H7 (cell line): ENCODE results near the gene PSEN1. TPM values are rescaled to one million over a fixed set of nuclear protein-coding genes. Genes with fewer than 3 reads are reported as not detected.

ENCODE experiments used
- DNase-seq: peaks from one replicate; pipeline ENCODE4 v3.0.0; 2012
- H3K27me3 ChIP-seq: 2 replicates; pipeline ENCODE4 v1.6.0; 2011; ENCODE audit warnings: mild to moderate bottlenecking, low read length; ENCODE audit not compliant: control insufficient read depth, insufficient read depth
- H3K36me3 ChIP-seq: replicated peaks from 2 replicates; pipeline ENCODE4 v1.5.1; 2011; ENCODE audit warnings: low read length; ENCODE audit not compliant: control insufficient read depth, insufficient read depth
- H3K4me3 ChIP-seq: 2 replicates; pipeline ENCODE4 v1.5.1; 2011; ENCODE audit warnings: low read depth, mild to moderate bottlenecking, control low read depth, low read length, moderate library complexity; ENCODE audit not compliant: insufficient read depth
- total RNA-seq: library from RNA; depleted of rRNA; stranded (reverse); fragments of >200 nt; shearing (Covaris generic); gene quantifications from 2 replicates; pipeline ENCODE4 v1.2.3, GENCODE V29; 2014

The PSEN1 gene
- total RNA-seq, 1 experiment from 2014 or later, result 13.4 TPM

- Histone ChIP-seq H3K4me3 (no peak overlapping the region), H3K36me3 (peaks cover 11% of the 10 kb centered on the region), H3K27me3 (no peaks in the 10 kb centered on the region)
- no peak for DNase-seq
These were observed 81.1 kb downstream of the PSEN1 start for GRCh38 chr14:73217411-73217810.

GRCh38 chr14:73220061-73220460, 83.8 kb downstream of the PSEN1 start:
- DNase-seq, result no peak

GRCh38 chr14:73220634-73221033, 84.3 kb downstream of the PSEN1 start:
- Histone ChIP-seq H3K27me3 (no peaks in the 10 kb centered on the region), H3K36me3 (peaks cover 7% of the 10 kb centered on the region), H3K4me3 (no peak overlapping the region)
- DNase-seq, result no peak

More at GRCh38 chr14:73220061-73220460, 83.8 kb downstream of the PSEN1 start:
- Histone ChIP-seq H3K36me3 (peaks cover 7% of the 10 kb centered on the region), H3K27me3 (no peaks in the 10 kb centered on the region), H3K4me3 (no peak overlapping the region)

- H3K4me3 ChIP-seq, result no peak overlapping the region
- H3K27me3 ChIP-seq, result no peaks in the 10 kb centered on the region
- H3K36me3 ChIP-seq, result peaks cover 7% of the 10 kb centered on the region
- no peak for DNase-seq
These were observed 85.6 kb downstream of the PSEN1 start for GRCh38 chr14:73221945-73222344.

- Histone ChIP-seq H3K36me3 (peaks cover 5% of the 10 kb centered on the region), H3K27me3 (no peaks in the 10 kb centered on the region), H3K4me3 (no peak overlapping the region)
- DNase-seq, result peak; percentile 42
These were observed 86.7 kb downstream of the PSEN1 start for GRCh38 chr14:73223049-73223448.

- Histone ChIP-seq H3K27me3 (no peaks in the 10 kb centered on the region), H3K36me3 (peaks cover 3% of the 10 kb centered on the region; the same call in 1 of the 2 replicates), H3K4me3 (no peak overlapping the region)
- no peak for DNase-seq
These were observed 89.2 kb downstream of the PSEN1 start for GRCh38 chr14:73225496-73225895.

- no peaks in the 10 kb centered on the region for H3K27me3 ChIP-seq
- H3K36me3 ChIP-seq, result no peaks in the 10 kb centered on the region
- peak; percentile 81 for DNase-seq
- no peak overlapping the region for H3K4me3 ChIP-seq
These were observed 91.8 kb downstream of the PSEN1 start for GRCh38 chr14:73227812-73228781.

- Histone ChIP-seq H3K36me3 (no peaks in the 10 kb centered on the region), H3K27me3 (peaks cover 4% of the 10 kb centered on the region; the same call in 1 of the 2 replicates), H3K4me3 (no peak overlapping the region)
- DNase-seq, result no peak
These were observed 93.7 kb downstream of the PSEN1 start for GRCh38 chr14:73230051-73230450.

GRCh38 chr14:73231981-73232851, 95.9 kb downstream of the PSEN1 start:
- Histone ChIP-seq H3K4me3 (no peak overlapping the region), H3K27me3 (peaks cover 23% of the 10 kb centered on the region), H3K36me3 (no peaks in the 10 kb centered on the region)
- DNase-seq, result peak; percentile 85

- no peaks in the 10 kb centered on the region for H3K36me3 ChIP-seq
- no peak overlapping the region for H3K4me3 ChIP-seq
- no peak for DNase-seq
- H3K27me3 ChIP-seq, result peaks cover 31% of the 10 kb centered on the region
These were observed 96.7 kb downstream of the PSEN1 start for GRCh38 chr14:73232984-73233383.

- DNase-seq, result no peak
- H3K4me3 ChIP-seq, result no peak overlapping the region
- peaks cover 37% of the 10 kb centered on the region for H3K27me3 ChIP-seq
- H3K36me3 ChIP-seq, result no peaks in the 10 kb centered on the region
These were observed 97.3 kb downstream of the PSEN1 start for GRCh38 chr14:73233564-73233963.

GRCh38 chr14:73234029-73234428, 97.7 kb downstream of the PSEN1 start:
- Histone ChIP-seq H3K4me3 (no peak overlapping the region), H3K27me3 (peaks cover 42% of the 10 kb centered on the region), H3K36me3 (no peaks in the 10 kb centered on the region)
- DNase-seq, result no peak

- peaks cover 49% of the 10 kb centered on the region for H3K27me3 ChIP-seq
- DNase-seq, result no peak
These were observed 98.5 kb downstream of the PSEN1 start for GRCh38 chr14:73234586-73235394.

More at GRCh38 chr14:73234586-73235394, 98.5 kb downstream of the PSEN1 start:
- Histone ChIP-seq H3K4me3 (no peak overlapping the region), H3K36me3 (no peaks in the 10 kb centered on the region)
